Measurements from ENCODE around the gene METTL3.
"Not testable (repeated sequence)": the region's sequence is repeated elsewhere in the genome, so short reads cannot be mapped to it uniquely, and the experiment has no call there.

METTL3 gene

DNA sequence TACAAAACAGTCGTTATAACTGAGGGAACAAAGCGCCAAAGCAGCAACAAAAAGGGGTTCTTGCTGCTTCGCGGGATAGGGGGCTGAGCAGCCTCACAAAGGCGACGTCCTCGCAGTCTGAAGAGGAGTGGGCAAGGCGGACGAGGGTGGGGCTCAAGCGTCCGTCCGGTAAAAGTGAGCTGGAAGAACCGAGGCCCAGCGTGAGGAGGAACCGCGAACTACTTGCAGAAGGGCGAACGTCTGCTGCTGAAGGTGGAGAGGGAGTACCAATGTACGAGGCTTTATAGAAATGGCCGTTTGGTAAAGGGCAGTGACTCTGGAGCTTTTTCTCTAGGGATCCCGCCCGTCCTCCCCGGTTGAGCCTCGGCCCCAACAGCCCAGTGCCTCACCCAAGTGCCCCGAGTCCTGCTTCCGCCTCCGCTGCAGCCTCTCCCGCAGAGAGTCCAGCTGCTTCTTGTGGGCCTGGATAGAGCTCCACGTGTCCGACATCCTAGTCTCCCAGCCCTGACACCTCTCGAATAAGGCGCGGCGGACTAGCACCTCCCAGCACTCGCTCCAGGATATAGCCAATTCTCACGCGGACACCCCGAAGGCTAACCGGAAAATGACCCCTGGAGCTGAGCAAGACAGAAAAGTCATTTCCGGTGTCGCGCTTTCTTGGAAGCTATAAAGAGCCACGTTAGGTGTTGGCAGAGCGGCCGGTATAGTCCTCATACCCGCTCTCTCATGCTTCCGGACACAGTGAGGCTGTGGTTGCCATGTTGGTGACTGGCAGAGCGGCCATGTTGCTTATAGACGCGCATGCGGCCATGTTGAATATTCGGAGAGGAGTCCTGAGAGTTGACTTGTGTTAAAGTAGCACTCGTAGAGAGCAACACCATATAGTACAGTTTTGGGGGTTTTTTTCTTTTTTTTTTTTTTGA lies at the start of gene METTL3:
TSS of gene METTL3 (minus strand) at position 606 of the 923 bp plus-strand sequence. CDS start at position 489, 117 bp downstream.
- DNase-seq, result peak; percentile 97

DNA sequence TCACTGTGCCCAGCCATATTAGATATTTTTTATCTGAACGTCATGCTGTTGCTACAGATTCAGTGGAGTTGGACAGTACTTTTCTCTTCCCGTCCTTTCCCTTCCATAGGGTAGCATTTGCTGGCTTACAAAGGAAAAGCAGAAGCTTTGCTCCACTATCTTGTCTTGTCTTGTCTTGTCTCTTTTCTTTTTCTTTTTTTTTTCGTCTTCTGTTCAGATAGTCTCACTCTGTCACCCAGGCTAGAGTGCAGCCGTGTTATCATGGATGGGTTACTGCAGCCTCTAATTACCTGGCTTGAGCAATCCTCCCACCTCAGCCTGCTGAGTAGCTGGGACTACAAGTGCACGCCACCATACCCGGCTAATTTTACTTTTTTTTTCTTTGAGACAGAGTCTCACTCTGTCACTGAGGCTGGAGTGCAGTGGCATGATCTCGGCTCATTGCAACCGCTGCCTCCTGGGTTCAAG lies 47.6 kb upstream of the METTL3 start:
- no peak for DNase-seq

DNA sequence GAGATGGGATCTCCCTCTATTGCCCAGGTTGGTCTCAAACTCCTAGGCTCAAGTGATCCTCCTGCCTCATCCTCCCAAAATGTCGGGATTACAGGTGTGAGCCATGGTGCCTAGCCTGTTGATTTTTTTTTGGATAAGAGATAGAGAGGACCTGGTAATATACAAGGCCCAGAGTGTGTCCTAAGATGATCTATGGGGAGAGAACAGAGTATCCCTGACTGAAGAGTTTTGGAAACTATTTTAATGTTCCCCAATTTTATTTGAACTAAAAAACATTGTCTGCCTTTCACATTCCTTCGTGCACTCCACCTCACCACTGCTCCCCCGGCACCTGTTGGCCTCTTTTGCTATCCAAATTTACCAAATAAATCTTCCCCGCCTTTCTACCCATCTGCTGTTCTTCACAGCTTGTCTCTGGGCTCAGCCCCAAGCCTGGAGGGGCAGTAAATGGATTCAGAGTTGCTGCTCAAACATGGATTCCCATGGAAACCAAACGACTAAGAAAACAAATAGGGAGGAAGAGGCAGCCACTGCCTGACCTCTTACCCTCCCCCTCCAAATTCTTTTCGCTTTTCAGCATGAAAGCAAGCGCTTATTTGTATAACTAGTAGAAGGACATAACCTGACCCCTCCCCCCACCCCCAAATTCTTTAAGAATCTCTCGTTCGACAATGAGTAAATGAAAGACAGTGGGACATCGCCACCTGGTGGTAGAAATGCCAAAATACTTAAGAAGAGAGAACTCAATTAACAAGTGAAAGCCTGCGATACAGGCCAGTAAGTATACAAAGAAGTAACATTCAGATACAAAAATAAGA lies 46.2 kb upstream of the METTL3 start:
- peak; percentile 78 for DNase-seq

DNA sequence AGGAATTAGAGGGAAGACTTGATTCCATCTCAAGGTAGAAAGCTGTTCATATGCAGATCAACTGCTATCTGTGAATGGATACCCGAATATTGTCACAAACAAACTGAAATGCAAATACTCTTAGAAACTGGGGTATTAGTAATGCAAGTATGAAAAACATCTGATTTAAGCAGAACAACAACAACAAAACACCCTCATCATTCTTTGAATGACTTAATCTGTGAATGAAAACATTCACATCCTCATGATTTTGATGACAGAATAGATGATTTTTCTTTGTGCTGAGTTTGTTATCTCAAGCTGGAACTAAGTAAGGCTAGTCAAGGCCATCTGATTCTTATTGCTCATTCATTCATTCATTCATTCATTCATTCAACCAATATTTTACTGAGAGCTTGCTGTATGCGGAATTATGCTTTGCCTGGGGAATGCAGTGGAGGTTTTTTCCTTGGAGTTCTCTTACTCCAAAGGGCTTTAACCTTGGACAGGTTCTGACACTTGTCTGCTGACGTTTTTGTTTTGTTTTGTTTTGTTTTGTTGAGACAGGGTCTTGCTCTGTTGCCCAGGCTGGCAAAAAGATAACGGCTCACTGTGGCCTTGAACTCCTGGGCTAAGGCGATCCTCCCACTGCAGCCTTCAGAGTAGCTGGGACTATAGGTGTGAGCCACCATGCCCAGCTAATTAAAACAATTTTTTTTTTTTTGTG lies 45.4 kb upstream of the METTL3 start:
- no peak for DNase-seq

DNA sequence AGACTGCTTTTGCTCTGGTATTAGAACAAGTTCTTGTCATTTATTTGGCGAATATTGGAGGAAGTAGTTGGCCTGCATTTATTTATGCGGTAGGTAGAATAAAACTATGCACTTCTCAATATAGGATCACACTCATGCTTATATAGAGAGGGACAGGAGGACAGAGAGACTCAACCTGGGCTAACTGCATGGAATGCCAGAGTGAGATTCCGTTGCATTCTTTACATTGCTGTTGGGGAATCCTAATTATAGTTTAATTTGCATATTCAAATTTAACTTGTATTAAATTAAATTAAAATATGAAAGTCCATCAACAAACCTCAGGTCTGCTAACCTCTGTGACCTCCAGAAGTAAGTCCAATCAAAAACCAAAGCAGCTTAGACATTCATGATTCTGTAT lies 42.1 kb upstream of the METTL3 start:
- DNase-seq, result no peak

DNA sequence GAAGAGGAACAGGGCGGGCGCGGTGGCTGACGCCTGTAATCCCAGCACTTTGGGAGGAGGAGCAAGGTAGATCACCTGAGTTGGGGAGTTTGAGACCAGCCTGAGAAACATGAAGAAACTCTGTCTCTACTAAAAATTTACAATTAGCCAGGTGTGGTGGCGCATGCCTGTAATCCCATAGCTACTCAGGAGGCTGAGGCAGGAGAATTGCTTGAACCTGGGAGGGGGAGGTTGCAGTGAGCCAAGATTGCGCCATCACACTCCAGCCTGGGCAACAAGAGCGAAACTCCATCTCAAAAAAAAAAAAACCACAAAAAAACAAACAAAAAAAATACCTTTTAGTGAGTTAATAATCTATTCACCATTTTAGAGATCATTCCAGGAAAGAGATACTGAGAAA lies 33.4 kb upstream of the METTL3 start:
- not testable (repeated sequence) for DNase-seq

DNA sequence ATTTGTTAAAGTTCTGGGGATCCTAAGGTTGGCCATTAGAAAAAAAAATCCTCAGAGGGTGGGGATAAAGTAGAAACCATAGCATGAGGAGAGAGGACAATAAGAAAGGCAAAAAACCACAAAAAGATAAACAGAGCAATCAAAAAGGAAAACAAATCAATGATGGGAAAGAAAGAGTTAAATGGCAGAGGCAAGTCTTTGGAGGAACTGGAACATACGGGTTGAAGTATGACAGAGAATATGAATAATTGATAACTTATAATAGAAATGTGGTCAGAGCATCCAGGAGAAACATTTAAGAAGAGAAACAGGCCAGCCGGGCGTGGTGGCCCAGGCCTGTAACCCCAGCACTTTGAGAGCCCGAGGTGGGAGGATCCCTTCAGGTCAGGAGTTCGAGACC lies 32.8 kb upstream of the METTL3 start:
- DNase-seq, result no peak

DNA sequence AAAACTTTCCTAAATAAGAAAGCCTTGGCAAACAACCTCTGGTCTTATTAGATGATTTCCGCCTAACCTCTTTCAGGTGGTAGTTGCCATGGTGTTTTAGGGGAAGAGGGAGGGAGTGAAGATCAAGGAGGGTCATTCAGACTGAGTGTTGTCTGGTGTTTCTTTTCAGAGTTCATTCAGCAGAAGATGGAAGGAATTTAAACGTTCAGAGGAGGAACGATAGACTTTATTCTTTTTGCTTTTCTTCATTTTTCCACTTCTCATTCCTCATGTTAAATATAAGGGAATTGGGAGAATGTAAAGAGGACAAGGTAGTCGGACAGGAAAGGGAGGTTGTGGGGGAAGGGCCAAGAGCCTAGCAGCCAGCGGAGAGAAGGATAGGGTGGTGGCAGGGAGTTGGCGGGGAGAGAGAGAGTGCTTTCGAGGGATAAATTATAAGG lies 32.4 kb upstream of the METTL3 start:
- no peak for DNase-seq

DNA sequence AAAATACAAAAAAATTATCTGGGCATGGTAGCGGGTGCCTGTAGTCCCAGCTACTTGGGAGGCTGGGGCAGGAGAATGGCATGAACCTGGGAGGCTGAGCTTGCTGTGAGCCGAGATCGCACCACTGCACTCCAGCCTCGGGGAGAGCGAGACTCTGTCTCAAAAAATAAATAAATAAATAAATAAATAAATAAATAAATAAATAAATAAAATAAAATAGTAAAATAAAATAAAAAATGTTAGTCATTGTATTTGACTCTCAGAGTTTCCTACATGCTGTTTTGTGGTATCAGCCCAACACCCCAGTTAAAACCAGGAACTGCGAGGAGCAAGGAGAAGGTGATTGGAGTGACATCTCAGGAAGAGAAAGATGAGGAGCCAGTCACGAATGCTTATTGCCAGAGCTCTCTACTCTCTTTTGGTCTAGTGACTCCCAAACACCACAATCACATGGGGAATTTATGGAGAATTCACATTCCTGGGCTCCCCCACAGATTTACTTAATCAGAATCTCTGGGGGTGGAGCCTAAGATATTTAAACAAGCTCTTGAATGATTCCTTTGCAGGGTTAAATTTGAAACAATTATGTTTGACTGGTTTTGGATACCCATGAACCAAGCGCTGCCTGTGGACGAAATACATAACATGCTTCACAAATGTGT lies 30.4 kb upstream of the METTL3 start:
- DNase-seq, result no peak

DNA sequence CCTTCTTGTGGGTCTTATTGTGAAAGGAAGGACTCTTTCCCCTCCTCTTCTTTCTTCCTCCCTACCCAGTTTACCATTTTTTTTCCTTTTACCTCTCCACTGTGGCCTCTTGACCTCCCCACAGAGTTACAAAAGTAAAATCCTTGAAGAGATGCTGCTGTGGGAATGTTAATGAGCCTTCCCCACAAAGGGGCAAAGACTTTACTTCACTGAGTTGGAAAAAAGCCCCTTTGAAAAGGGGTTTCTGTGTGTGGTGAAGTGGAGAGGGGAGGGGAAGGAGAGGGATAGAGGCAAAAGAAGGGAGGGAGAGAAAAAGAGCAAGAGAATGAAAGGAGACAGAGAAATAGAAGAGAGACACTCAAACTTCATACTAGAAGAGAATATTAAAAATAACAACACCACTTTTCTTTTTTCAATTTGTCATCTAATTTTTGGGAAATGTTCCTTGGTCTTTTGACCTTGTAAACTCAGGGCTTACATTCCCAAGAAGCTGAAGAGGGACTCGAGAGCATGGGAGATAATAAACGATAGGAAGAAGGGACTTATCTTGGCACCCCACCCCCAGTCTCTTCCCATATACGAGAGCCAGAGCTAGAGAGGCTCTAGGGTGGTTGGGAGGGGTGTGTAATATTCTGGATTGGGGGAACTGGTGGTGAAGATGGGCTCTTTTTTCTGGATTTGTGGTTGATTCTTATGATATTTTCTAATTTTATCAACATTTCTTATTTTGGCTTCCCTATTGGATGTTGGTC lies 28.2 kb upstream of the METTL3 start:
- no peak for DNase-seq

DNA sequence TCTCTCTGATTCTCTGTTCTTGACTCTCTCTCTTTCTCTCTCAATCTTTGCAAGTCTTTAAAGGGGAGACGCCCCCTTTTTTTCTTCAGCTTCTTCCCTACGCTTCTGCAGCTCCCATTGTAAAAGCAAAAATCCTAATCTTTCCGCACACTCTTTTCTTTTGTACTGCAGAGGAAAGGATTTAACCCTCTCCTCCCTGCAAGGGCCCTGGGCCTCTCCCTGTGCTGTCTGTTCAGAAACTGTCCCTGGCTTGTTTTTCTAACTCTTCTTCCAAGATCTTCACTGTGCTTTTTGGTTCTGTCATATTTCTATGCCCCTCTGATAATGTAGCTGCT lies 25.9 kb upstream of the METTL3 start:
- no peak for DNase-seq

DNA sequence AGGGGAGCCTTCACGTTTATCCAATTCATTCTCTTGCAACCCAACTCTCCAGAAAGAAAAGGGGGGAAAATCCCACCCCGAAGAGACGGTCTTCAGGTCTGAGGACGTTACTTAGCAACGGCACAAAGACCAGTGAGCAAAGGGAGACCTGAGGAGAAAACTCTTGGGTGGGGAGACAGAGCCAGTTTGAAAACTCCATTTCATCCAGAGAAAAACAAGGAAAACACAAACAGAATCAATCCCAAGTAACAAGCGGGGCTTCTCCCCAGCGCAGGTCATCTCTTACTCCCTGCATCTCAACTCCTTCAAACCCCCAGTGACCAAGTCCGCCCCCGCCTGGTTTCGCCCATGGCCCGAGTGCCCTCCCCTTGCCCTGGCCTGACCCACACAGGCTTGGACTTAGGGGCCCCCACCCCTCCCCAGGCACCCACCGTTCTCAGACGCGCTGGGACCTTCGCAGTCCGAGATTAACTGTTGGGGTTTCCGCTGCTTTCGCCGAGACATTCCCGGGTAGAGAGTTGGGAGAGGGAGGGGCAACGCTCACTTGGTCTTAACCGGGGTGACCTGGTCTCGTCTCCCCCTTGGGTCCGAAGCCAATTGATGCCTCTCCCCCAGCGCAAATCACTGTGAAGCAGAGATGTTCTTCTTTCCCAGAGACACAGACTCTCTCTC lies 25.4 kb upstream of the METTL3 start:
- DNase-seq, result no peak

DNA sequence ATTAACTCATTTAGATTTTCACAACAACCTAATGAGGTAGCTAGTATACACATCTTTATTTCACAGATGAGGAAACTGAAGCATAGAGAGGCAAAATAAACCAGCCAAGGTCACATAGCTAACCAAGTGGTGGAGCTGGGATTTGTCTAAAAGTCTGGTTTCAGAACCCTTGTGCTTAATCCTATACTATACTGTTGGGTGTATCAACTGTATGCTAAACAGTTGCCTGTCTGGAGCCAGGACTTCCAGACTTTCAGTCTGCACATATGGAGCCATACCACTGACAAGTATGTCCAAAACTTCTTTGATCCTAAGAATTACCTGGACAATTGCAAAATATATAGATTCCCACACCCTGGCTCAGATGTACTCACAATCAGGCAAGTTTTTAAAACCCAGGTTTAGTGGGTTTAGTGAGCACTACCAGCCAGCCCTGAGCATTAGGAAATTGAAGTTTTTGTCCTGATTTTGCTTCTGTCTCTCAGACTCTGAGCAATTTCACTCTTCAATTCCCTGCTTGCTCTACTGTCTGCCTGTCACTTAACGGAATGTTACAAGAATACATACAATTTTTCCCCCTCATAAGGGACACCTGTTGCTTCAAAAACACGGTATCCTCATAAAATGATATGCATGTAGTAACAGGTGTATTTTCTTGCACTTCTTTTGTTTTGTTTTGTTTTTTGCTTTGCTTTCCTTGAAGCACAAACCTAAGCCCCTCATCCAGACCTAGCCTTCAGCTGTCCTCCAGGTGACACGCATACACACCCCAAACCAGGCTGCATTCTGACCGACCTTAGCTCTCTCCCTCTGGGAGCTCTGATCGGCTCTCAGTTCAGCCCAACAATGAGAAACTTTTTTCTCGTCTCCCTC lies 24.6 kb upstream of the METTL3 start:
- no peak for DNase-seq

DNA sequence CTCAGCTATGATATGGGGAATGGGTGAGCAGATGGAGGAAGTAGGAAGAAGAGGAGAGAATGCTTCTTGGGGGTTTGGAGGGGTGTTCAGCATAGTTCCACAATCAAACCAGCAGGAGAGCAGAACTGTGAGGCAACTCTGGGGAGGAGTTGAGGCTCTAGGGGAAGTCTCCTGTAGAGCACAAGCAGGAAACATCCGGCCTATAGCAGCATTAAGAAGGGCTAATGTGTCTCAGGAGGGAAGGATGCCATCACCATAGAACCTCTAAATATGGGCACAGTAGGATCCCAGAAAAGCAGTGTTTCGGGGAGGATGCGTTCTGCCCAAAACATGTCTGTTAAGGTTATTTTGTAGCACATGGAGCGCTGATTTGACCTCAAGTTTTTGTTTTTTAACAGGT lies 23.4 kb upstream of the METTL3 start:
- no peak for DNase-seq

DNA sequence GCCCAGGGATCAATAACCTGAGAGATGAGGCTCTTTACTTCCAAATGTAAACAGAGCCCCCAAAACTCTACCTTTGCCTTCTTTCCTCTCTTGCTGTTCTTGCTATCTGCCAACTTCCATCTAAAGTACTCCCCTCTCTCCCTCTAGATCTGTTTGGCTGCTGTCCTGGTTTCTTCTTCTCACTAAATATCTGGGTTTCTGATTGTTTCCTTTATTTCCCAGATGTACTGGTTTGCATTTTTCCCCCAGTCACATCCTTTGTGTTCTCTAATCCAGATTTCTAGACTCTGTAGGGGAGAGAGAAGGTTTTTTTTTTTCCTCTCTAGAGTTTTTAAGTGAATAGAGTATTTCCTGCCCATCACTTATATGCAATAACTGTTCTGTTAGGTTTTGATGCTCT lies 22.2 kb upstream of the METTL3 start:
- DNase-seq, result no peak

DNA sequence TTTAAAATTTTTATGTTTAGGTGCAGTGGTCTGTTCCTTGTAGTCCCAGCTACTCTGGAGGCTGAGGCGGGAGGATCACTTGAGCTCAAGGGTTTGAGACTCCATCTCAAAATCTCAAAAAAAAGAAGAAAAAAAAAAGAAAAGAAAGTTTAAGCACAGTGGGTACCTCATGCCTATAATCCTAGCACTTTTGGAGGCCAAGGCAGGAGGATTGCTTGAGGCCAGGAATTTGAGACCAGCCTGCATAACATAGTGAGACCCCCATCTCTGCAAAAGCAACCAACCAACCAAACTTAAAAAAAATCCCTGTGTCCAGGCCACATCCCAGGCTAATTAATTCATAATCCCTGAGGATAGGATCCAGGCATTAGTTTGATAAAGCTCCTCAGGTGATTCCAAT lies 18.4 kb upstream of the METTL3 start:
- DNase-seq, result no peak

DNA sequence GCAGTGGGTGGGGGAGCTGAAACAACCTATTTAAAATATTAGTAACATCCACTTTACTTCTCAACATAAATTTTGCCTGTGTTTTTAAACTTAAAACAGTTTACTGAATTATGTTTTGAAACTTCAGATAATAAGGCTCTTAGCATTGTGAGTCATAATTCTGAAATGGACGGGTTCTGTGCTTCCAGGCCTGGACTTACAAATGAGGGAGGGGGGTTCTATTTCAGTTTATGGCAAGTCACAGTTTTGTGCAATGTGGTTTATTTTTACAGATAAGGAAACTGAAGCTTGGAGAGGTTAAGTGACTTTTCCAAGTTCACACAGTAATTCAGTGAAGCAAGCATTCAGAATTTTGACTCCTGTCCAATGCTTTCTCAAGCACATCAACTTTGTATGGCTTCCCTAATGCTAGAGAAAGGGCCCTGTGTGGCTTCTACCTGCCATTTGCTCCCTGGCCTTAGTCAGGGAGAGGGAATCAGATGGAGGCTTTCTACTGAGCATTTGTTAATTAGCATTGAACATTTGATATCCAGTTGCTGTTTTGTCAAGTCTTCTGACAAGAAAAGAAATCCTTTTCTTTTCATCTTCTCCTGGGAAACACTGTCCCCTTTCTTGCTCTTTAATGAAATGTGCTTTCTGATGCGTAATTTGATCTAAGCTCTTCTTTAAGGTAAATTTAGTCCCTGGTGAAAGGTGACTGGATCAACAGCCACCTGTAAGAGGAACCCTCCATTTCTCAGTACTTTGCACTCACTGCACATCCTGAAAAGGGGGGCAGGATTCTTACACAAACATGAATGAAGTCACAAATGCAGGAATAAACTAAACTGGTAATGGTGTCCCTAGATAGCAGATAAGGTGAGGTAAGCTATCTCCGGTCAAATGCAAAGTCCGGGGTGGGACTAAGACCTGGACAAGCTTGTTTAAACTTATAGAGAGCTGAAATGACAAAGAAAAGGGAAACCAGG lies 17.5 kb upstream of the METTL3 start:
- DNase-seq, result no peak

DNA sequence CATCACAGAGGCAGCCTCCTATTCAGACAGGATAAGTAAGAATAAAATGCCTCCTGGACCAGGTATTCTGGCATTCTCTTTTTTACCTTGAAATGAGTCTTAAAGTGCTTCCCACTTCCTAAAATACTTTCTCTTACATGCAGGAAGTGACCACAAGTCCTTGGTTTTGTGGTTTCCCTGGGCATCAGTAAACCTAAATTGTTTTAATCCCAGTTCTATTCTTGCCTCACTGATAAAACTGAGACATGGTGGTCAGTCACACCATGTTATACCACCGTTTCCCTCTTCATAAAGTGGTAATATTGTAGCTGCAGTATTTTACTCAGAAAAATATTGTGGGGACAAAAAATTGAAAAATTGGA lies 16.2 kb upstream of the METTL3 start:
- no peak for DNase-seq

DNA sequence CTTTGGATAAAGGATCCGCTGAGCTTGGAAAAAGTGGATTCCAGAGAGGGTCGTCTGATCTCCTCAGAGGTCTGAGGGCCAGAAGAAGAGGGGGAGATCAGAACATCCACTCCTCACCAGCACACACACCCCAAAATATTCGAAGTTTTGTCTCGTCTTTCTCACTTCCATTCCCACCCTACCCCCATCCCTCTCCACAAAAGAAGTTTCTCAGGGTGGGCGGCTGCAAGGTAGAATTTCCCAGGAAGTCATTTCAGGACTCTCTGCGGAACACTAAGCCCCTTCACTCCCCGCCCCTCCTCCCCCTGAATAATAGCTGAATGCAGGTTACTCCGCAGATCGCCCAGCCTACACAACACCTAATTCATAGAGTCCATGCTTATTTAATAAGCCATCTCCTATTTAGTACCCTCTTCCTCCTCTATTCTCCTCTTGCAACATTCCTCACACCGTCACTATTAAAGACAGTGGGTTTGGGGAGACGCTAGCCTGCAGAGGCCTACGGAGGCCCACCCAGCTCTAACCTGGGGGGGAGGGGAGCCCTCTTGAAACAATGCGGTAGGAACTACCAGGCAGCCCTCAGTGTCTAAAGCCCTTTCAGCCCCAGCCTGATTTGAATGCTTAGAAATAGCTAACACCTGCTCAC lies 15.7 kb upstream of the METTL3 start:
- no peak for DNase-seq

All from activated CD4-positive, alpha-beta T cell treated with anti-CD3 and anti-CD28 coated beads, Interleukin-2, Interleukin-6, amounts not matched to agents 100 ng/mL and 50 ng/mL, durations not matched to agents 16 hours and 8 hours (primary cell).